ENCODE data around the gene PGA4. TPM values are rescaled to one million over a fixed set of nuclear protein-coding genes. Genes with fewer than 3 reads are reported as not detected.

The PGA4 gene
- not detected in 2 replicates for total RNA-seq

GRCh38 chr11:61222047-61222446 lies at the start of gene PGA4:
Gene PGA4 (plus strand): TSS chr11:61222347. CDS start chr11:61222401, 54 bp downstream.

GRCh38 chr11:61202950-61203746 lies 19.0 kb upstream of the PGA4 start, which contains the start of gene PGA3:
Gene PGA3 (plus strand): TSS chr11:61203515. CDS start chr11:61203565, 50 bp downstream.

GRCh38 chr11:61240875-61241274 lies 18.7 kb downstream of the PGA4 start, which contains the start of gene PGA5:
Gene PGA5 (plus strand): TSS chr11:61241175. CDS start chr11:61241227, 52 bp downstream.

Other genes with a start within 250 kb of the PGA4 start
- not detected in 2 replicates for gene CD5, start 119.9 kb upstream of the PGA4 start, total RNA-seq
- gene VPS37C, start 60.9 kb upstream of the PGA4 start, total RNA-seq = 15.3 and 19.2 TPM in 2 replicates
- gene PGA3, start 18.8 kb upstream of the PGA4 start, total RNA-seq = not detected in 2 replicates
- gene PGA5, start 18.8 kb downstream of the PGA4 start, total RNA-seq = not detected in 2 replicates
- 3.8 and 6.4 TPM in 2 replicates for gene VWCE, start 73.0 kb downstream of the PGA4 start, total RNA-seq
- 233 and 251 TPM in 2 replicates for gene DDB1, start 110.8 kb downstream of the PGA4 start, total RNA-seq
- gene TKFC, start 110.9 kb downstream of the PGA4 start, total RNA-seq = 14.9 and 23.0 TPM in 2 replicates
- gene CYB561A3, start 139.5 kb downstream of the PGA4 start, total RNA-seq = 31.1 and 37.2 TPM in 2 replicates
- gene TMEM138, start 140.0 kb downstream of the PGA4 start, total RNA-seq = 21.4 and 22.5 TPM in 2 replicates
- 10.3 and 11.3 TPM in 2 replicates for gene TMEM216, start 170.2 kb downstream of the PGA4 start, total RNA-seq
- 33.4 and 39.3 TPM in 2 replicates for gene CPSF7, start 207.6 kb downstream of the PGA4 start, total RNA-seq
- 51.5 and 60.1 TPM in 2 replicates for gene SDHAF2, start 207.8 kb downstream of the PGA4 start, total RNA-seq